ENCODE measurements around the gene RTN4R. TPM values are rescaled to one million over a fixed set of nuclear protein-coding genes. Genes with fewer than 3 reads are reported as not detected.
"Not testable (repeated sequence)": the region's sequence is repeated elsewhere in the genome, so short reads cannot be mapped to it uniquely, and the experiment has no call there.

The RTN4R gene
- total and polyA plus RNA-seq, 4 donors: 0.05 to 2.7 (median 1.0) TPM

- H3K4me3 ChIP-seq (ENCODE audit: low read length in 2 of 2): no peak overlapping the region
- H3K36me3 ChIP-seq (ENCODE audit: control insufficient read depth in 1 of 2, insufficient read depth in 2 of 2, low read length in 1 of 2): no peaks in the 10 kb centered on the region
- H3K9me3 ChIP-seq (ENCODE audit: control insufficient read depth, low read length): no peaks in the 10 kb centered on the region
- ATAC-seq (ENCODE audit: low FRiP score) (no peak), DNase-seq (no peak)
- intact Hi-C loops (cut with DNase I): loop anchor here (5.0 kb wide), 2 partner anchors 88 to 108 kb away; no protein-coding TSS in a partner anchor
- H3K4me1 ChIP-seq (ENCODE audit: control insufficient read depth in 1 of 2, insufficient read depth in 2 of 2, low read length in 2 of 2): no peaks in the 10 kb centered on the region
- no peaks in the 10 kb centered on the region for H3K27me3 ChIP-seq (ENCODE audit: control insufficient read depth in 1 of 2, insufficient read depth in 2 of 2, low read length in 1 of 2)
- H3K27ac ChIP-seq (ENCODE audit: low read depth in 1 of 2, low read length in 2 of 2): no peak overlapping the region
- 85 to 87% methylated on average over 20 to 21 of the region's 21 CpGs for WGBS, 2 donors
These were observed 3.3 kb downstream of the RTN4R start for GRCh38 chr22:20264614-20265452.

- H3K27ac ChIP-seq (ENCODE audit: low read depth in 1 of 2, low read length in 2 of 2); H3K36me3 ChIP-seq (ENCODE audit: control insufficient read depth in 1 of 2, insufficient read depth in 2 of 2, low read length in 1 of 2); H3K27me3 ChIP-seq (ENCODE audit: control insufficient read depth in 1 of 2, insufficient read depth in 2 of 2, low read length in 1 of 2); ATAC-seq (ENCODE audit: low FRiP score); H3K4me1 ChIP-seq (ENCODE audit: control insufficient read depth in 1 of 2, insufficient read depth in 2 of 2, low read length in 2 of 2); H3K9me3 ChIP-seq (ENCODE audit: control insufficient read depth, low read length); intact Hi-C loops (cut with DNase I); H3K4me3 ChIP-seq (ENCODE audit: low read length in 2 of 2); DNase-seq: not testable (repeated sequence)
- 91 to 94% methylated on average over 17 of the region's 17 CpGs for WGBS, 2 donors
These were observed 4.5 kb downstream of the RTN4R start for GRCh38 chr22:20263404-20264281.

GRCh38 chr22:20262582-20263147, 5.5 kb downstream of the RTN4R start:
- Histone ChIP-seq H3K27me3 (ENCODE audit: control insufficient read depth in 1 of 2, insufficient read depth in 2 of 2, low read length in 1 of 2) (no peaks in the 10 kb centered on the region), H3K4me3 (ENCODE audit: low read length in 2 of 2) (no peak overlapping the region), H3K36me3 (ENCODE audit: control insufficient read depth in 1 of 2, insufficient read depth in 2 of 2, low read length in 1 of 2) (no peaks in the 10 kb centered on the region), H3K4me1 (ENCODE audit: control insufficient read depth in 1 of 2, insufficient read depth in 2 of 2, low read length in 2 of 2) (no peaks in the 10 kb centered on the region), H3K9me3 (ENCODE audit: control insufficient read depth, low read length) (no peaks in the 10 kb centered on the region), H3K27ac (ENCODE audit: low read depth in 1 of 2, low read length in 2 of 2) (no peak overlapping the region)
- ATAC-seq (ENCODE audit: low FRiP score) (no peak), DNase-seq (no peak)
- intact Hi-C loops (cut with DNase I): no loop called here
- 86 to 90% methylated on average over 7 of the region's 7 CpGs for WGBS, 2 donors

- no peak for ATAC-seq (ENCODE audit: low FRiP score)
- H3K4me3 ChIP-seq (ENCODE audit: low read length in 2 of 2): no peak overlapping the region
- no peak overlapping the region for H3K27ac ChIP-seq (ENCODE audit: low read depth in 1 of 2, low read length in 2 of 2)
- DNase-seq: no peak
- WGBS, 2 donors: 89 to 92% methylated on average over 14 of the region's 14 CpGs
- H3K27me3 ChIP-seq (ENCODE audit: control insufficient read depth in 1 of 2, insufficient read depth in 2 of 2, low read length in 1 of 2): no peaks in the 10 kb centered on the region
- no peaks in the 10 kb centered on the region for H3K4me1 ChIP-seq (ENCODE audit: control insufficient read depth in 1 of 2, insufficient read depth in 2 of 2, low read length in 2 of 2)
- intact Hi-C loops (cut with DNase I): no loop called here
- no peaks in the 10 kb centered on the region for H3K36me3 ChIP-seq (ENCODE audit: control insufficient read depth in 1 of 2, insufficient read depth in 2 of 2, low read length in 1 of 2)
- no peaks in the 10 kb centered on the region for H3K9me3 ChIP-seq (ENCODE audit: control insufficient read depth, low read length)
These were observed 6.1 kb downstream of the RTN4R start for GRCh38 chr22:20261848-20262581.

- no peak for ATAC-seq (ENCODE audit: low FRiP score)
- intact Hi-C loops (cut with DNase I): no loop called here
- WGBS, 2 donors: 90 to 91% methylated on average over 19 of the region's 19 CpGs
- Histone ChIP-seq H3K36me3 (ENCODE audit: control insufficient read depth in 1 of 2, insufficient read depth in 2 of 2, low read length in 1 of 2) (no peaks in the 10 kb centered on the region), H3K27me3 (ENCODE audit: control insufficient read depth in 1 of 2, insufficient read depth in 2 of 2, low read length in 1 of 2) (no peaks in the 10 kb centered on the region), H3K4me3 (ENCODE audit: low read length in 2 of 2) (no peak overlapping the region), H3K4me1 (ENCODE audit: control insufficient read depth in 1 of 2, insufficient read depth in 2 of 2, low read length in 2 of 2) (no peaks in the 10 kb centered on the region), H3K9me3 (ENCODE audit: control insufficient read depth, low read length) (no peaks in the 10 kb centered on the region), H3K27ac (ENCODE audit: low read depth in 1 of 2, low read length in 2 of 2) (no peak overlapping the region)
- DNase-seq: no peak
These were observed 7.9 kb downstream of the RTN4R start for GRCh38 chr22:20260071-20260765.

- no peaks in the 10 kb centered on the region for H3K36me3 ChIP-seq (ENCODE audit: control insufficient read depth in 1 of 2, insufficient read depth in 2 of 2, low read length in 1 of 2)
- no peak overlapping the region for H3K4me3 ChIP-seq (ENCODE audit: low read length in 2 of 2)
- intact Hi-C loops (cut with DNase I): no loop called here
- no peak overlapping the region for H3K27ac ChIP-seq (ENCODE audit: low read depth in 1 of 2, low read length in 2 of 2)
- WGBS, 2 donors: 96 to 98% methylated on average over 8 of the region's 8 CpGs
- ATAC-seq (ENCODE audit: low FRiP score) (no peak), DNase-seq (no peak)
- H3K27me3 ChIP-seq (ENCODE audit: control insufficient read depth in 1 of 2, insufficient read depth in 2 of 2, low read length in 1 of 2): no peaks in the 10 kb centered on the region
- H3K9me3 ChIP-seq (ENCODE audit: control insufficient read depth, low read length): no peaks in the 10 kb centered on the region
- H3K4me1 ChIP-seq (ENCODE audit: control insufficient read depth in 1 of 2, insufficient read depth in 2 of 2, low read length in 2 of 2): no peaks in the 10 kb centered on the region
These were observed 8.8 kb downstream of the RTN4R start for GRCh38 chr22:20259327-20259688.

- Histone ChIP-seq H3K9me3 (ENCODE audit: control insufficient read depth, low read length) (no peaks in the 10 kb centered on the region), H3K4me1 (ENCODE audit: control insufficient read depth in 1 of 2, insufficient read depth in 2 of 2, low read length in 2 of 2) (no peaks in the 10 kb centered on the region), H3K27ac (ENCODE audit: low read depth in 1 of 2, low read length in 2 of 2) (no peak overlapping the region), H3K4me3 (ENCODE audit: low read length in 2 of 2) (no peak overlapping the region), H3K27me3 (ENCODE audit: control insufficient read depth in 1 of 2, insufficient read depth in 2 of 2, low read length in 1 of 2) (no peaks in the 10 kb centered on the region), H3K36me3 (ENCODE audit: control insufficient read depth in 1 of 2, insufficient read depth in 2 of 2, low read length in 1 of 2) (no peaks in the 10 kb centered on the region)
- ATAC-seq (ENCODE audit: low FRiP score) (no peak), DNase-seq (no peak)
- 96 to 97% methylated on average over 18 of the region's 18 CpGs for WGBS, 2 donors
- intact Hi-C loops (cut with DNase I): no loop called here
These were observed 9.4 kb downstream of the RTN4R start for GRCh38 chr22:20258584-20259326.

Data from aorta (tissue), 5 donors.